H9 (cell line): ENCODE results near the gene IPO9. TPM values are rescaled to one million over a fixed set of nuclear protein-coding genes. Genes with fewer than 3 reads are reported as not detected.

Source experiments
- DNase-seq: peaks from one replicate; pipeline ENCODE4 v3.0.0-alpha.2; 2017
- H2AFZ ChIP-seq: one replicate; pipeline ENCODE4 v1.6.1; 2013; ENCODE audit warnings: mild to moderate bottlenecking, low read length, control low read depth, moderate library complexity
- H2AK5ac ChIP-seq: 2 replicates; pipeline ENCODE4 v1.6.1; 2013; ENCODE audit warnings: low read length, control low read depth, mixed read lengths; ENCODE audit not compliant: insufficient read length
- H2BK120ac ChIP-seq: one replicate; pipeline ENCODE4 v1.6.1; 2013; ENCODE audit warnings: low read depth, mild to moderate bottlenecking, low read length, control low read depth, inconsistent platforms; ENCODE audit not compliant: poor library complexity, severe bottlenecking
- H2BK12ac ChIP-seq: 2 replicates; pipeline ENCODE4 v1.6.1; 2013; ENCODE audit warnings: low read length, control low read depth, mixed read lengths, low read depth; ENCODE audit not compliant: insufficient read length
- H2BK15ac ChIP-seq: 2 replicates; pipeline ENCODE4 v1.6.1; 2013; ENCODE audit warnings: low read depth, low read length, control low read depth
- H2BK20ac ChIP-seq: one replicate; pipeline ENCODE4 v1.6.1; 2013; ENCODE audit warnings: low read depth, mild to moderate bottlenecking, low read length, control low read depth, inconsistent platforms; ENCODE audit not compliant: poor library complexity, severe bottlenecking
- H2BK5ac ChIP-seq: 2 replicates; pipeline ENCODE4 v1.6.1; 2013; ENCODE audit warnings: low read length, control low read depth, mixed read lengths; ENCODE audit not compliant: insufficient read length
- H3K14ac ChIP-seq: 2 replicates; pipeline ENCODE4 v1.6.1; 2013; ENCODE audit warnings: low read length, control low read depth; ENCODE audit not compliant: insufficient read depth
- H3K18ac ChIP-seq: 2 replicates; pipeline ENCODE4 v1.6.1; 2013; ENCODE audit warnings: low read depth, mild to moderate bottlenecking, mixed read lengths, low read length, control low read depth; ENCODE audit not compliant: insufficient read length
- H3K23ac ChIP-seq: 2 replicates; pipeline ENCODE4 v1.6.1; 2013; ENCODE audit warnings: low read length, control low read depth, mixed read lengths, low read depth; ENCODE audit not compliant: insufficient read length
- H3K23me2 ChIP-seq: 2 replicates; pipeline ENCODE4 v1.6.1; 2013; ENCODE audit warnings: low read depth, mild to moderate bottlenecking, mixed read lengths, low read length, control low read depth; ENCODE audit not compliant: insufficient read length, poor library complexity, severe bottlenecking
- H3K27ac ChIP-seq: 2 replicates; pipeline ENCODE4 v1.5.1; 2013; ENCODE audit warnings: low read length, control low read depth, mixed read lengths, low read depth; ENCODE audit not compliant: insufficient read length
- H3K27me3 ChIP-seq: 2 replicates; pipeline ENCODE4 v1.6.1; 2013; ENCODE audit warnings: low read length, control low read depth, inconsistent platforms; ENCODE audit not compliant: insufficient read depth
- H3K4ac ChIP-seq: 2 replicates; pipeline ENCODE4 v1.6.1; 2013; ENCODE audit warnings: low read depth, mild to moderate bottlenecking, control low read depth, inconsistent platforms, low read length, moderate library complexity
- H3K4me1 ChIP-seq: 2 replicates; pipeline ENCODE4 v1.6.1; 2013; ENCODE audit warnings: low read length, control low read depth, inconsistent platforms; ENCODE audit not compliant: insufficient read depth
- H3K4me2 ChIP-seq: 2 replicates; pipeline ENCODE4 v1.6.1; 2013; ENCODE audit warnings: low read length, control low read depth, mixed read lengths; ENCODE audit not compliant: insufficient read length, insufficient read depth
- H3K56ac ChIP-seq: 2 replicates; pipeline ENCODE4 v1.6.1; 2013; ENCODE audit warnings: low read depth, mild to moderate bottlenecking, mixed read lengths, low read length, control low read depth; ENCODE audit not compliant: insufficient read length
- H3K79me1 ChIP-seq: 2 replicates; pipeline ENCODE4 v1.6.1; 2013; ENCODE audit warnings: low read depth, mild to moderate bottlenecking, moderate library complexity, low read length, control low read depth, inconsistent platforms; ENCODE audit not compliant: insufficient read depth, poor library complexity, severe bottlenecking
- H3K79me2 ChIP-seq: 2 replicates; pipeline ENCODE4 v1.6.1; 2013; ENCODE audit warnings: low read length, control low read depth, inconsistent platforms; ENCODE audit not compliant: insufficient read depth
- H3K9ac ChIP-seq: 2 replicates; pipeline ENCODE4 v1.6.1; 2013; ENCODE audit warnings: low read length, control low read depth, mixed read lengths; ENCODE audit not compliant: insufficient read length; ENCODE audit errors: extremely low read depth
- H3K9me3 ChIP-seq: one replicate; pipeline ENCODE4 v1.6.1; 2013; ENCODE audit warnings: low read depth, low read length, inconsistent platforms; ENCODE audit not compliant: control insufficient read depth
- H3T11ph ChIP-seq: one replicate; pipeline ENCODE4 v1.6.1; 2013; ENCODE audit warnings: mild to moderate bottlenecking, low read length, control low read depth, inconsistent platforms
- H4K20me1 ChIP-seq: one replicate; pipeline ENCODE4 v1.6.1; 2013; ENCODE audit not compliant: control insufficient read depth, insufficient read length, insufficient read depth
- H4K5ac ChIP-seq: 2 replicates; pipeline ENCODE4 v1.6.1; 2013; ENCODE audit warnings: low read depth, mild to moderate bottlenecking, mixed read lengths, low read length, control low read depth; ENCODE audit not compliant: insufficient read length
- H4K8ac ChIP-seq: replicated peaks from 2 replicates; pipeline ENCODE4 v1.6.1; 2013; ENCODE audit warnings: low read length, control low read depth, mixed read lengths, low read depth; ENCODE audit not compliant: insufficient read length
- H4K91ac ChIP-seq: 2 replicates; pipeline ENCODE4 v1.6.1; 2013; ENCODE audit warnings: low read depth, mild to moderate bottlenecking, moderate library complexity, mixed read lengths, low read length, control low read depth; ENCODE audit not compliant: insufficient read length
- H3K27ac Mint-ChIP-seq, 3 experiments: 2 replicates in 2 of 3; 3 replicates in 1 of 3; pipeline ENCODE4 v1.8.0; 2020 to 2021; ENCODE audit warnings: mixed read lengths in 3 of 3, mild to moderate bottlenecking in 1 of 3, moderate library complexity in 1 of 3
- H3K27me3 Mint-ChIP-seq: 2 replicates; pipeline ENCODE4 v1.8.0; 2021; ENCODE audit warnings: low read depth, mild to moderate bottlenecking, moderate library complexity, mixed read lengths
- H3K36me3 Mint-ChIP-seq, 3 experiments: 2 replicates in 2 of 3; 3 replicates in 1 of 3; pipeline ENCODE4 v1.8.0; 2020 to 2021; ENCODE audit warnings: low read depth in 3 of 3, mixed read lengths in 3 of 3; ENCODE audit not compliant: insufficient read depth in 1 of 3
- H3K4me1 Mint-ChIP-seq, 2 experiments: 2 replicates each; pipeline ENCODE4 v1.8.0; 2020; ENCODE audit warnings: mixed read lengths in 2 of 2
- H3K4me3 Mint-ChIP-seq, 2 experiments: 2 replicates in 1 of 2; 3 replicates in 1 of 2; pipeline ENCODE4 v1.8.0; 2020 to 2021; ENCODE audit warnings: mild to moderate bottlenecking in 2 of 2, mixed read lengths in 2 of 2, moderate library complexity in 1 of 2
- H3K9me3 Mint-ChIP-seq, 2 experiments: 2 replicates in 1 of 2; 3 replicates in 1 of 2; pipeline ENCODE4 v1.8.0; 2020; ENCODE audit warnings: mild to moderate bottlenecking in 2 of 2, mixed read lengths in 2 of 2, moderate library complexity in 1 of 2
- WGBS: extraction: QIAGEN DNeasy Blood & Tissue Kit; methylation state at CpG from one replicate; pipeline ENCODE4 v1.1.7; 2013; ENCODE audit warnings: missing lambda C conversion rate, low lambda C conversion rate, mixed read lengths; ENCODE audit not compliant: insufficient read length; ENCODE audit errors: extremely low coverage; 5-methylcytosine and 5-hydroxymethylcytosine counted together
- total RNA-seq: library from RNA; stranded (reverse); gene quantifications from 2 replicates; pipeline ENCODE4 v1.2.1, GENCODE V29; 2021
- TF ChIP-seq, protein P1 (sequence below): fragments of 200-600 bp; sonication (generic); conservative IDR thresholded peaks from 3 replicates; pipeline ENCODE4 v1.8.0; 2021; ENCODE audit warnings: antibody characterized with exemption, mild to moderate bottlenecking

Gene IPO9
- total RNA-seq, 1 experiment from 2014 or later, result 104 TPM

DNA sequence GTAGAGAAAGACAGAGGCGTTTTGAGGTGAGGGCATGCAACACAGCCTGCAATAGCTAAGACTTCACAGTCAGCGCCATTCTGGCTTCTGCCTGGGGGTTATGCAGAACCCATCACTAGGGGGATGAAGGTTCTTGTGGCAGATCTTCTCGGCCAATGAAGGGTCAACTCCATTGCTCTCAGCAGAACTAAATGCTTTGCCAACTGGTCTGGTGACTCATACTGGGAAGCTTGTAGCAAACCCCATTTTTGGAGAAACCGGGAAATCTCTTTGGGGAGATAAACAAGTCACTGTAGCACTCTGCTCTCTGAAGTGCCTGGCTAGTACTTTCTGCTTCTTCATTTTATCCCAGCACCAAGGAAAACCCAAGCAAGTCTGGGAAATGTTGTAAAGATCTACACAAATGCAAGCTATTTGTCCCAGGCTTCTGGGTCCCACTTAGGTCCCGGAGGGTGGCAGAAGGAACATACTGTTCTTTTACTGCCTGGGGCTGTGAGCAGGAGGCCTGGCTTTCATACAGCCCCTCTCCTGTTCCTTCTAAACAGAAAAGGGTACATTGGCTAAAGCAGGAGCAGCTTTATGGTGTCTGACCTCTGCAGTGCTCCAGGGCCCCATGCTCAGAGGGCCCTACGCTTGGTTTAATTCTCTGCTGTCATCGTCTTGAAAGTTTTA is 88.5 kb downstream of the IPO9 start:
- Histone ChIP-seq H3K14ac (no peak overlapping the region), H3K4me2 (no peak overlapping the region), H3T11ph (no peak overlapping the region), H3K79me2 (no peaks in the 10 kb centered on the region), H2BK15ac (no peak overlapping the region), H3K23ac (no peak overlapping the region), H4K91ac (no peak overlapping the region), H2BK20ac (no peak overlapping the region), H2BK5ac (no peak overlapping the region), H3K4ac (no peak overlapping the region), H4K20me1 (no peaks in the 10 kb centered on the region), H4K8ac (no peak overlapping the region), H2AK5ac (no peak overlapping the region), H3K9ac (no peak overlapping the region), H3K9me3 (no peaks in the 10 kb centered on the region), H2BK120ac (no peak overlapping the region), H3K79me1 (no peaks in the 10 kb centered on the region), H4K5ac (no peak overlapping the region), H3K56ac (no peak overlapping the region), H3K27ac (no peak overlapping the region), H3K4me1 (no peaks in the 10 kb centered on the region), H3K18ac (no peak overlapping the region), H3K27me3 (no peaks in the 10 kb centered on the region), H2AFZ (no peak overlapping the region), H3K23me2 (no peaks in the 10 kb centered on the region), H2BK12ac (no peak overlapping the region)
- Mint-ChIP-seq H3K4me1 (peaks cover 0 to 3% of the 10 kb centered on the region in 2 experiments; a peak in 3 of 4 replicates), H3K27ac (no peak overlapping the region), H3K36me3 (no peaks in the 10 kb centered on the region), H3K27me3 (no peaks in the 10 kb centered on the region; the same call in none of the 2 replicates), H3K9me3 (no peaks in the 10 kb centered on the region), H3K4me3 (no peak overlapping the region)
- WGBS, result no CpG with 5 or more reads among the region's 7 CpGs
- no peak for DNase-seq
- TF ChIP-seq, protein P1, sequence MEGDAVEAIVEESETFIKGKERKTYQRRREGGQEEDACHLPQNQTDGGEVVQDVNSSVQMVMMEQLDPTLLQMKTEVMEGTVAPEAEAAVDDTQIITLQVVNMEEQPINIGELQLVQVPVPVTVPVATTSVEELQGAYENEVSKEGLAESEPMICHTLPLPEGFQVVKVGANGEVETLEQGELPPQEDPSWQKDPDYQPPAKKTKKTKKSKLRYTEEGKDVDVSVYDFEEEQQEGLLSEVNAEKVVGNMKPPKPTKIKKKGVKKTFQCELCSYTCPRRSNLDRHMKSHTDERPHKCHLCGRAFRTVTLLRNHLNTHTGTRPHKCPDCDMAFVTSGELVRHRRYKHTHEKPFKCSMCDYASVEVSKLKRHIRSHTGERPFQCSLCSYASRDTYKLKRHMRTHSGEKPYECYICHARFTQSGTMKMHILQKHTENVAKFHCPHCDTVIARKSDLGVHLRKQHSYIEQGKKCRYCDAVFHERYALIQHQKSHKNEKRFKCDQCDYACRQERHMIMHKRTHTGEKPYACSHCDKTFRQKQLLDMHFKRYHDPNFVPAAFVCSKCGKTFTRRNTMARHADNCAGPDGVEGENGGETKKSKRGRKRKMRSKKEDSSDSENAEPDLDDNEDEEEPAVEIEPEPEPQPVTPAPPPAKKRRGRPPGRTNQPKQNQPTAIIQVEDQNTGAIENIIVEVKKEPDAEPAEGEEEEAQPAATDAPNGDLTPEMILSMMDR, result no peak
